Measurements from ENCODE around the gene MCTP1. TPM values are rescaled to one million over a fixed set of nuclear protein-coding genes. Genes with fewer than 3 reads are reported as not detected.
"Not testable (repeated sequence)": the region's sequence is repeated elsewhere in the genome, so short reads cannot be mapped to it uniquely, and the experiment has no call there.

Gene MCTP1
- polyA plus RNA-seq, 10 donors, result 6.6 to 10.6 (median 9.6) TPM

GRCh38 chr5:95252801-95253200 lies 32.1 kb downstream of the MCTP1 start:
- DNase-seq, result no peak

- DNase-seq, result no peak
Measured at GRCh38 chr5:95251185-95251584, 33.7 kb downstream of the MCTP1 start.

- DNase-seq, result no peak
Measured at GRCh38 chr5:95244479-95244878, 40.4 kb downstream of the MCTP1 start.

- DNase-seq, result no peak
Measured at GRCh38 chr5:95241635-95242034, 43.3 kb downstream of the MCTP1 start.

- no peak for DNase-seq
Measured at GRCh38 chr5:95241161-95241560, 43.7 kb downstream of the MCTP1 start.

- DNase-seq, result peak; percentile 12 to 60 (median 17)
Measured at GRCh38 chr5:95238560-95239325, 46.2 kb downstream of the MCTP1 start.

- no peak for DNase-seq
Measured at GRCh38 chr5:95237324-95237723, 47.6 kb downstream of the MCTP1 start.

- DNase-seq, result no peak
Measured at GRCh38 chr5:95235439-95235982, 49.4 kb downstream of the MCTP1 start.

- no peak for DNase-seq
Measured at GRCh38 chr5:95229646-95230045, 55.2 kb downstream of the MCTP1 start.

GRCh38 chr5:95224701-95225459 lies 60.0 kb downstream of the MCTP1 start:
- no peak for DNase-seq

- no peak for DNase-seq
Measured at GRCh38 chr5:95223566-95224258, 61.2 kb downstream of the MCTP1 start.

- no peak for DNase-seq
Measured at GRCh38 chr5:95222836-95223235, 62.1 kb downstream of the MCTP1 start.

GRCh38 chr5:95221234-95221633 lies 63.7 kb downstream of the MCTP1 start:
- no peak for DNase-seq

- no peak for DNase-seq
Measured at GRCh38 chr5:95220381-95220780, 64.5 kb downstream of the MCTP1 start.

GRCh38 chr5:95219411-95219810 lies 65.5 kb downstream of the MCTP1 start:
- no peak for DNase-seq

GRCh38 chr5:95217881-95218280 lies 67.0 kb downstream of the MCTP1 start:
- no peak for DNase-seq

GRCh38 chr5:95217351-95217750 lies 67.5 kb downstream of the MCTP1 start:
- no peak for DNase-seq

- DNase-seq, result peak; percentile 28 to 72 (median 44)
Measured at GRCh38 chr5:95216136-95216955, 68.5 kb downstream of the MCTP1 start.

GRCh38 chr5:95207811-95208210 lies 77.1 kb downstream of the MCTP1 start:
- DNase-seq, result not testable (repeated sequence)

- DNase-seq, result no peak
Measured at GRCh38 chr5:95194856-95195255, 90.0 kb downstream of the MCTP1 start.

GRCh38 chr5:95191330-95191729 lies 93.6 kb downstream of the MCTP1 start:
- DNase-seq, result no peak

All from muscle of back (tissue), 11 donors.